ENCODE data around the gene MLST8. TPM values are rescaled to one million over a fixed set of nuclear protein-coding genes. Genes with fewer than 3 reads are reported as not detected.

MLST8 gene
- total and polyA plus RNA-seq, 2 of the 8 experiments (the other 6 are each of a cell fraction or from before 2014, with no cell fraction given), result 67.6 to 321 TPM

- TF ChIP-seq EP300 (IDR thresholded peaks at IDR 0.05; ENCODE audit: borderline replicate concordance in 1 of 2, low read depth in 2 of 2, low read length in 2 of 2), result no peak
- peak; percentile 68 for TF ChIP-seq SP2 (IDR thresholded peaks at IDR 0.05; ENCODE audit: low read length)
- no peak for TF ChIP-seq GABPA (IDR thresholded peaks at IDR 0.05; ENCODE audit: borderline replicate concordance, insufficient read depth, low read length)
- TF ChIP-seq CBX5 (IDR thresholded peaks at IDR 0.05; ENCODE audit: low read depth, low read length), result no peak
- no peak for TF ChIP-seq POU5F1 (IDR thresholded peaks at IDR 0.05; ENCODE audit: low read depth, low read length)
- TF ChIP-seq HDAC2 (IDR thresholded peaks at IDR 0.05; ENCODE audit: borderline replicate concordance in 1 of 2, low read depth in 2 of 2, low read length in 2 of 2), result no peak
- TF ChIP-seq CHD2 (IDR thresholded peaks at IDR 0.05; ENCODE audit: low read length), result no peak; the same call in 1 of the 2 replicates
- TF ChIP-seq, protein P1, sequence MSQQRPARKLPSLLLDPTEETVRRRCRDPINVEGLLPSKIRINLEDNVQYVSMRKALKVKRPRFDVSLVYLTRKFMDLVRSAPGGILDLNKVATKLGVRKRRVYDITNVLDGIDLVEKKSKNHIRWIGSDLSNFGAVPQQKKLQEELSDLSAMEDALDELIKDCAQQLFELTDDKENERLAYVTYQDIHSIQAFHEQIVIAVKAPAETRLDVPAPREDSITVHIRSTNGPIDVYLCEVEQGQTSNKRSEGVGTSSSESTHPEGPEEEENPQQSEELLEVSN (IDR thresholded peaks at IDR 0.05), result no peak
- no peak for TF ChIP-seq MAFK (IDR thresholded peaks at IDR 0.05; ENCODE audit: low read depth, low read length)
- TF ChIP-seq BRCA1 (IDR thresholded peaks at IDR 0.05; ENCODE audit: low read depth, low read length), result no peak
- TF ChIP-seq BCL11A (IDR thresholded peaks at IDR 0.05; ENCODE audit: low read depth in 2 of 2, low read length in 2 of 2), result no peak
- no peak for TF ChIP-seq RAD21 (IDR thresholded peaks at IDR 0.05 in 1 of 2, conservative IDR thresholded peaks at IDR 0.05 in 1 of 2; ENCODE audit: low read depth in 2 of 2, low read length in 2 of 2)
- no peak for TF ChIP-seq SIN3A (conservative IDR thresholded peaks at IDR 0.05 in 1 of 2, IDR thresholded peaks at IDR 0.05 in 1 of 2; ENCODE audit: low read depth in 1 of 2, low read length in 2 of 2)
- TF ChIP-seq ASH2L (IDR thresholded peaks at IDR 0.05; ENCODE audit: low read length), result peak; percentile 3
- TF ChIP-seq YY1 (IDR thresholded peaks at IDR 0.05; ENCODE audit: low read depth, low read length), result peak; percentile 19; the same call in 1 of the 2 replicates
- TF ChIP-seq CREB1 (IDR thresholded peaks at IDR 0.05), result no peak
- no peak for TF ChIP-seq TEAD4 (IDR thresholded peaks at IDR 0.05; ENCODE audit: low read depth, low read length)
- no peak for TF ChIP-seq CHD1 (IDR thresholded peaks at IDR 0.05; ENCODE audit: low read depth, low read length)
Measured at GRCh38 chr16:2214719-2214968, 9.4 kb downstream of the MLST8 start, which contains the start of gene PGP (continued).

Measured in H1 (cell line).